ENCODE data around the gene ASCL3.
"Not testable (repeated sequence)": the region's sequence is repeated elsewhere in the genome, so short reads cannot be mapped to it uniquely, and the experiment has no call there.

GRCh38 chr11:8986772-8987171, 44.0 kb upstream of the ASCL3 start:
- TF ChIP-seq CTCF, POLR2A (IDR thresholded peaks at IDR 0.05): not testable (repeated sequence)
